Nephron progenitor cell (in vitro differentiated cells): ENCODE results near the gene PDZD2.

ENCODE experiments used
- DNase-seq: peaks from one replicate; pipeline ENCODE4 v3.0.0; 2021
- H3K27ac Mint-ChIP-seq: 2 replicates; pipeline ENCODE4 v1.8.0; 2021; ENCODE audit warnings: mild to moderate bottlenecking, moderate library complexity, mixed read lengths
- H3K27me3 Mint-ChIP-seq: 2 replicates; pipeline ENCODE4 v1.8.0; 2021; ENCODE audit warnings: mild to moderate bottlenecking, low read depth, mixed read lengths; ENCODE audit not compliant: poor library complexity
- H3K36me3 Mint-ChIP-seq: 2 replicates; pipeline ENCODE4 v1.8.0; 2021; ENCODE audit warnings: low read depth, mixed read lengths
- H3K4me1 Mint-ChIP-seq: 2 replicates; pipeline ENCODE4 v1.8.0; 2021; ENCODE audit warnings: mixed read lengths
- H3K4me3 Mint-ChIP-seq: 2 replicates; pipeline ENCODE4 v1.8.0; 2021; ENCODE audit warnings: mild to moderate bottlenecking, moderate library complexity, mixed read lengths
- H3K9me3 Mint-ChIP-seq: 2 replicates; pipeline ENCODE4 v1.8.0; 2021; ENCODE audit warnings: mild to moderate bottlenecking, moderate library complexity, mixed read lengths
- CTCF ChIP-seq: fragments of 200-600 bp; sonication (generic); IDR thresholded peaks from 2 replicates; pipeline ENCODE4 v1.5.0; 2021; ENCODE audit warnings: antibody characterized with exemption

PDZD2 gene

GRCh38 chr5:31706186-31706585 is 67.3 kb downstream of the PDZD2 start:
- no peak for DNase-seq
- Mint-ChIP-seq H3K27ac (no peak overlapping the region), H3K27me3 (peaks cover 3% of the 10 kb centered on the region), H3K4me3 (no peak overlapping the region), H3K36me3 (no peaks in the 10 kb centered on the region), H3K4me1 (peaks cover 39% of the 10 kb centered on the region), H3K9me3 (peaks cover 3% of the 10 kb centered on the region)
- no peak for TF ChIP-seq CTCF

- TF ChIP-seq CTCF = no peak
- no peaks in the 10 kb centered on the region for H3K36me3 Mint-ChIP-seq
- no peak overlapping the region for H3K27ac Mint-ChIP-seq
- peaks cover 39% of the 10 kb centered on the region for H3K4me1 Mint-ChIP-seq
- H3K4me3 Mint-ChIP-seq = no peak overlapping the region
- DNase-seq = no peak
- peaks cover 3% of the 10 kb centered on the region for H3K27me3 Mint-ChIP-seq
- H3K9me3 Mint-ChIP-seq = peaks cover 3% of the 10 kb centered on the region
Measured at GRCh38 chr5:31707329-31707728, 68.4 kb downstream of the PDZD2 start.

GRCh38 chr5:31708089-31708488 is 69.2 kb downstream of the PDZD2 start:
- Mint-ChIP-seq H3K4me3 (no peak overlapping the region), H3K4me1 (peaks cover 39% of the 10 kb centered on the region), H3K36me3 (no peaks in the 10 kb centered on the region), H3K27me3 (peaks cover 4% of the 10 kb centered on the region), H3K27ac (peak overlapping the region; percentile 74), H3K9me3 (peaks cover 2% of the 10 kb centered on the region)
- TF ChIP-seq CTCF = no peak
- no peak for DNase-seq

- Mint-ChIP-seq H3K36me3 (no peaks in the 10 kb centered on the region), H3K27ac (no peak overlapping the region), H3K4me3 (no peak overlapping the region), H3K27me3 (peaks cover 16% of the 10 kb centered on the region), H3K4me1 (peaks cover 54% of the 10 kb centered on the region), H3K9me3 (no peaks in the 10 kb centered on the region)
- DNase-seq = no peak
- TF ChIP-seq CTCF = no peak
Measured at GRCh38 chr5:31711363-31711762, 72.4 kb downstream of the PDZD2 start.

GRCh38 chr5:31711935-31712592 is 73.1 kb downstream of the PDZD2 start:
- no peak for DNase-seq
- Mint-ChIP-seq H3K4me3 (peak overlapping the region; percentile 10), H3K27ac (peak overlapping the region; percentile 96), H3K4me1 (peaks cover 59% of the 10 kb centered on the region), H3K36me3 (no peaks in the 10 kb centered on the region), H3K9me3 (no peaks in the 10 kb centered on the region), H3K27me3 (peaks cover 16% of the 10 kb centered on the region)
- no peak for TF ChIP-seq CTCF

GRCh38 chr5:31717561-31717960 is 78.6 kb downstream of the PDZD2 start:
- TF ChIP-seq CTCF = no peak
- Mint-ChIP-seq H3K4me3 (no peak overlapping the region), H3K4me1 (peaks cover 62% of the 10 kb centered on the region), H3K36me3 (no peaks in the 10 kb centered on the region), H3K27ac (peak overlapping the region; percentile 94), H3K9me3 (no peaks in the 10 kb centered on the region), H3K27me3 (peaks cover 13% of the 10 kb centered on the region)
- DNase-seq = no peak
